SIG-M5 treated with dmso at 0.1 percent for 504 hours (cell line): ENCODE results near the gene TUT1.
A peak's percentile ranks its signal among the peaks of the same experiment; 100 is the strongest.
"Not testable (repeated sequence)": the region's sequence is repeated elsewhere in the genome, so short reads cannot be mapped to it uniquely, and the experiment has no call there.

Experiments
- DNase-seq: peaks from one replicate; lab custom pipeline; 2025; ENCODE audit not compliant: unreplicated experiment; lab: John Stamatoyannopoulos, UW

TUT1 gene

DNA sequence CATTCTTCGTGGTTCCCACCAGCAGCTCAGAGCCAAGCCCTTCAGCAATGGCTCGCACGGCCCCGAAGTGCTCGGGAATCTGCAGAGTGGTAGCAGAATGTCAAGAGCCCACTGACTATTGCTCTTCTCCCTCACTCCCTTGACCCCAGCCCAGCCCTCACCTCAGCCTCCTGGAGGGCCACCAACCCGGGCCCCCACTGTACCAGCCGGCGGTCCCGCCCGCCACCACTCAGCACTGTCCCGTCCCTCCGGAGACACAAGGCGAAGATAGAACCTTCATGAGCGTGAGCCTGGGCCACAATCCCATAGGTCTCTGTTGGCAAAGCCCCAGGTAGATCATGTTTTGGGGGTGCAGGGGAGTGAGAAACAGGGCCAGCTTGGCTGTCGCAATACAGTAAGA is 14.6 kb upstream of the TUT1 start:
- no peak for DNase-seq

DNA sequence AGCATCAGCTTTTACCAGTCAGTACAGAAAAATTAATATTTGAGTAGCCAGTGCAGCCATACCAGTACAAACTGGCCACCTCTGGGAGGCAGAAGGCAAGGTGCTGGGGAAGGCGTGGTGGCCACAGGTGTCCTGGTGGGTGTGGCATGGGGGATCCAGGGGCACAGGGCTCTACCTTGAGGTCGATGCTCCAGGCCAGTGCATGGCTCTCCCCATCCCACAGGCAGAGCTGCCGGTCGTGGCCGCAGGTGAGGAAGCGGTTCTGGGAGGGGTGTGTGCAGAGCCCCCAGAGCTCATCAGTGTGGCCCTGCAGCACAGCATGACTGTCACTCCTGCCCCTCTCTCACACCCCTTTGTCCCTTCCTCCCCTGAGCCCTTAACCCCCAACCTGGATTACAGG is 14.1 kb upstream of the TUT1 start:
- DNase-seq, result no peak

DNA sequence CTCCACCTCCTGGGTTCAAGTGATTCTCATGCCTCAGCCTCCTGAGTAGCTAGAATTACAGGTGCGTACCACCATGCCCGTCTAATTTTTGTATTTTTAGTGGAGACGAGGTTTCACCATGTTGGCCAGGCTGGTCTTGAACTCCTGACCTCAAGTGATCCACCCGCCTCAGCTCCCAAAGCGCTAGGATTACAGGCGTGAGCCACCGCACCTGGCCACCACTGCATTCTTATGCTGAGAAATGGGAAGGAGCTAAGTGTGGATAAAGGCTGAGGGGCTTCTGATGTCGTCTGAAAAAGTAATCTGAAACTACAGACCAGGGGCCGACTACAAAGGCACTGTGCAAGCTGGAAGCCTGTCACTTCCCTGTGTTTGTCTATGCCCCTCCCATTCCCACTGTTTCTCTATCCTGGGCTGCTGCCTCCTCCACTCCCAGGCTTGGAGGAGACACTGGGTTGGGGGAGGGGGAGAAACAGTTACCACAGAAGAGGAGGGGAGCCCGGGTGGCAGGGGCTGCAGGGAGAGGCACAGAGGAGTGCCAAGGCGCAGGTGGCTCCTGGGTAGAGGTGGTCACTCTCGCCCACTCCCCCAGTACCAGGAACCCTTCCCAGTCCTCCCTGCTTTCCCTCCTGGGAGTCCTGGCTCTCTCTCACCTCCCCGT is 13.3 kb upstream of the TUT1 start:
- DNase-seq, result no peak

DNA sequence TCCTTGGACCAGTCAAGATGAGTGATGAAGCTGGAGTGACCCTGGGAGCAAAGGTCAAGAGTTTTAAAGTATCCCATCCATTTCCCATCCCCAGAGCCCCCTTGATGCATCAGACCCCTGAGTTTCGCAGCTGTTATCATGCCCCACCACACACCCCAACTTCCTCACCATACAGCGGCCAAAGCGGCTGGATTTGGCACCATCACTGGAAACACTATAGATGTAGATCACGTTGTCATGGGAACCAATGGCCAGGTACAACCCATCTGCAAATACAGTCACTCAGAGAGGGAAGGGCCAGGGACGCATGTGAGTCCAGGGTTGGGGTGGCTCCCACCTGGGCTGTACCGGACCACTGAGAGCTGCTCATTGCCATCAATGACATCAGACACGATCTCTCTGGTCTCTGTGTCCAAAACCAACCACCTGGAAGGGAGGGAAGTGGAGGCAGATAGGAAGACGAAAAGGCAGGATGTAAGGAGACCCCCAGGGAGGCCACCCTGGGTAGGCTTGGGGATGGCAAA is 12.5 kb upstream of the TUT1 start:
- no peak for DNase-seq

DNA sequence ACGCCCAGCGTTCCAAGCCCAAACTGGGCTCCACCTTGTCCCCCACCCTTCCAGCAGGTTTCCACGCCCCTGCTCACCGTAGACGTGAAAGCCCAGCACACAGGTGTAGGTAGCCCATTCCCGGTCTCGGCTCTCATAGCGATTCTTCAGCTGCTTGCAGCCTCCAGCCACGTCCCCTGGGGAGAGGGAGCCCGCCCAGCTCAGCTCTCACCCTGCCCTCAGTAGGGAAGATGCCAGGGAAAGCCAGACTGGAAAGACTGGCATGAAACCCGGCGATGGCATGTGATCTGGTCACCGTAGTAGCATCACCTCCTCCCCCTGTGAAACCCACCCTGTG is 11.7 kb upstream of the TUT1 start:
- no peak for DNase-seq

DNA sequence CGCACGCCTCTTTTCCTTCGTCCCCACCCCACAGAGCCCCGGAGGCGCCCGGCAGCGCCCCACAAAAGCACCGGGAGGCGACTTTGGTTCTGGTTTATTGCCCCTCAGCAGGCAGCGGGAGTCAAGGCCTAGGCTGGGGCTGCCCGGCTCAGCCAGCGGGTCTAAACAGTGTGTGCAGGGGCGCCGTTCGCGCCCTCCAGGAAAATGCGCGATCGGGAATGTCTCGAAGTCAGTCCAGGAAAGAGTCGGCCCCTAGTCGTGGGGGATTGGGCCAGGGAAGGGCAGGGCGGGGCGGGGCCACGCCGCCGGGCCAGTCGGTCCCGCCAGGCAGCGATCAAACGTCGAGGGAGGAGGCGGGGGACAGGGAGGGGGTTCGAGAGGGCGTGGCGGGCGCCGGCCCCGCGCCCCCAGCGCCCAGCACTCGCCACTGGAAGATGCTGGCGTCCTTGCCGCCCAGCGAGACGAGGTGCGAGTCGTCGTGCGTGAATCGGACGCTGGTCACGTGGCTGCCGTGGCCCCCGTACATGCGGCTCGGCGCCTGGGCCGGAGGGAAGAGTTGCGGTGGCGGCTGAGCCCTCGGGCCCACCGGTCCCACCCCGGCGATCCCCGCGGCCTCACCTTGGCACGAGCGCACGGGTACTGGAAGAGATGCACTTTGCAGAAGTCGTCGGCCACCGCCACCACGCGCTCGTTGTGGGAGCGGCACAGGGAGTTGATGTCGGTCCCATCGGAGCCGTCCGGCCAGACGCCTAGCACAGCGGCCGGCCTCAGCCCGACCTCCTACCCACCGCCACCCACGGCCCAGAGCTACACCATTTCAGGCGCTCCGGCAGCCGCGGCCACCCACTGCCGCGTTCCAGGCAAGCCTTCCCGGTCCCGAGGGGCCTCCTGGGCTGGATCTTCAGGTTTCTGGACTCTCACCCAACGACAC is 11.1 kb upstream of the TUT1 start:
- DNase-seq, result no peak

DNA sequence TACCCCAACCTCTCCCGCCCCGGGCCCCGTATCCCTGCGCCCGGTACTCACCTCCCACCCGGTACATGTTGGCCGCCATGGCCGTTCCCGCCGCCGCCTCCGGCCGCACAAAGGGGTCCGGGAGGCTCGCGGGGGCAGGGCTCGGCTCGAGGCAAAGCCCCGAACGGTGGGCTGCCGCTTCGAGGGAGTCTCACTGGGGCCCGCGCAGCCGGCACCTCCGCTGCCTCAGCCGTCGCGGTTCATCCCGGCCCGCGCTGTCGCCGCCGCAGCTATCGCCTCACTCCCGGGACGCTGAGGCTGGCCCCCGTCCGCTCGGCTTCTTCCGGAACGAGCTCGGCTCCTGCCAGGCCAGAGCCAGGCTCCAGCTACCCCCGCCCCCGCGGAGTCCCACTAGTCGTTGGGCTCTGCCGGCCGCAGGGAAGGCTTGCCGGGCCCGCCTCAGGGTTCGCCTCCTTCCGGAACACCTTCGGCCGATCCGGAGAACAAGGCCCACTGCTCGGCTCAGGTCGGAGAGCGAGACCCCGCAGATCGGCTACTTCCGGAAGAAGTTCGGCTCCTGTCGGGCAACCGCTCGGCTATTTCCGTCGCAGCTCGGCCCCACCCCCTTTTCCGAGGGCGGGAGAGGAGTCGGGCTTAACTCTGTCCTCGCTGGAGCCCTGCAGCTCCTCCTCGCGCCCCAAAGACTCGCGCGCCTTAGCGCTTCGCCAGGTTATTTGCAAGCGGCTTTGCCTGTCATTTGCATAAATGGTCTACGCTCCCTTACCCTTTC is 10.2 kb upstream of the TUT1 start, which contains the start of gene MTA2:
MTA2 (minus strand) TSS at position 494 of the 769 bp plus-strand sequence; CDS start at position 79, 415 bp downstream.
- DNase-seq, result peak; percentile 98

DNA sequence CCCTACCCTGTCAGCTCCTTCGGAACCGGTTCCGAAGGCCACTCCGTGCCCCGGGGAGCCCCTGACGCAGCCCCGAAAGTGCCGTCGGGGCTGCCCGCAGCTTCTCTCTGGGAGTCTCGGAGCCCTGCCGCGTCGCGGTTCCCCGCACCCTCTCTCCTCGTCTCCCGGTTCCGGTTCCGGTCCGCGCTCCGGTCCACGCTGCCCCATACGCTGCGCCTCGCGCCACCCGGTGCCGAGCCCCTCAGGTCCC is 9.7 kb upstream of the TUT1 start:
- peak; percentile 10 for DNase-seq

DNA sequence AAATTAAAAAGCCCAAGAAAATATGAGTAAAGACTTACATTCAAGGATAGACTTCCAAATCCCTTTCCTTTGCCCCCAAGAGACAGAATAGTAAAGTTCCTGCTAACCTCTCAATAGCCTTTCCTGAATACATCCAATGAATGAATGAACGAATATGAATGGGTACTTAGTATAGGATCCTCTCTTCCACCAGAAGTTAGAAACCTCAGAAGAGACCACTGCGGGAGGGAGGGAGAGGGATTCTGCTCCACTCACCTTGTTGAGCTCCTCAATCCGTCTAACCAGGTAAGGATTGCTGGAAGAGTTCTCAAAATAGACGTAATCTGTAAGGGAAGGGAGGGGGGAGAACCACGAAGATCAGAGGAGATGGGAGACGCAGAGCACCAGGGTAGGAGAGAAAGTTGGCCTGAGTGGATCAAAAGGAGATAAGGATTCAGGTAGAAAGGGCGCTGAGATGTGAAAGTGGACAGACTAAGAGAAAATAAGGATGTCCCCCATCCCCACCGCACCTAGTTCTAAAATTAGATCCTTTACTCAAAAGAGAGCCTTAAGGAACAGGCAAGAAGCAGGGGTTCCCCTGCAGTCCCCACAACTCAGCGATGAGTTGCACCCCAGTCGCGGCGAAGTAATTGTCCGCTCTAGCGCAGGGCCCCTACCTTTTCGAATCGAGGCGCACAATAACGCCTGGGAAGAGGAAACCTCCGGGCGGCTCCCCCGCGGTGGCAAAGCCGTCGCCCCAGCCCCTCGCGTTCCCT is 9.2 kb upstream of the TUT1 start:
- peak; percentile 14 for DNase-seq

DNA sequence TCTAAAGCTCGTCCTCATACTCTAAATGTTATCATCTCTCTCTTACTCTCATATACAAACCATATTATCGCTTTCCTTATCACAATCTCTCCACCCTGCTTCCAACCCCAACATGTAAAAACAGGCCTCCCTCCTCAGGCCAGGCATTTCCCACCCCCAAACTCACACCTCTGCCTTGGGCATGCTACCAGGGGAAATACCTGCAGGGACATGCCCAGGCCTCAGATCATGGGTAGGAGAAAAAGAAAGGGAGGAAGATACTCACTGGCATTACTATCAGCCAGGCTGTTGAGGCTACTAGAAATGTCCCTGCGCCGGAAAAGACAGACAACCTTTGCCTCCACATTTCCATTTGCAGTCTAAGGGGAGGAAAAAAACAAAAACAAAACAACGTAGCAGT is 8.6 kb upstream of the TUT1 start:
- DNase-seq, result no peak

DNA sequence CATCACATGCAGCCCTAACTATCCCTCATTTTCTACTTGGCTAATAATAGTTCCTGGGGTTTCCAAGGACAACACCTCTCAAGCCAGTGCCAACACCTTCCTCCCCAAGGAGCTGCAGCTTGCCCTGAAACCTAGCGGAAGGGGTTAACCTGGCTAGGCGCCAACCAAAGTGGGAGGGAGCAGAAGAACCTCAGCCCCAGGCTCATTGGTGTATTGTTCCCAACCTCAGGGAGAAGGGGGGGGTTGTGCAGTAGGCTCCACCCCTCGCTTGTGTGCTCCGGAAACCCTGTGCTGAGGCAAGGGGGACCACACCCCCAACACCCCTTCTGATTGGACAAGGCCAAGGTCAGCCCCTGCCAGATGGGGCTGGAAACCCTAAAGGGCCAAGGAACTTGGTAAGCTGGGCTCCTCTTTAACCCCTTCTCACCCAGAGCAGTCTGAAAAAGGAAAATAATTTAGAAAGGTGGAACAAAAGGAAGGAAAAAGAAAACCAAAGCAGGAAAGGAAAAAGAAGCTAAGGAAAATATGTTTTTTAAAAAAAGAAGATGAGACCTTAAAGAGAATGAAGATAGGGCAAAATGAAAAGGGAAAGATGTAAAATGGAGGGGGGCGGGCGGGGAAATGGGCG is 7.9 kb upstream of the TUT1 start:
- peak; percentile 95 for DNase-seq

DNA sequence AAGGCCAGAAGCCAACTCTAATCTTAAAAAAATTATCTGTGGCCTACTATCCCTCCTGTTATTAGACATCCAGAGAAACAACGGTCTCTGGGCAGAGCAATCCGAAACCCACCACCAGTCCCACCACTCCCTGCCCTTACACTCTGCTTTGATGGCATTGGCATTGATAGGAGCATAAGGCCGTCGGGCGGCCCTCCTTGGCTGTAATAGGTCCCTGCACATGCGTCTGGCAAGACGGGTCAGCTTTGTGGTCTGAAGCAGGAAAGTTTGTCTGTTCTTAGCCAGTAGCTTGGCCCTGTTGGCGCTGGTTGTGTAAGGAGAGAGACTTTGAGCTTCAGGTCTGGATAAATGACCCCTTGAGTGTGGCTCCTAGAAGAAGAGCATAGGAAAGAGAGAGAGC is 3.8 kb upstream of the TUT1 start:
- no peak for DNase-seq

DNA sequence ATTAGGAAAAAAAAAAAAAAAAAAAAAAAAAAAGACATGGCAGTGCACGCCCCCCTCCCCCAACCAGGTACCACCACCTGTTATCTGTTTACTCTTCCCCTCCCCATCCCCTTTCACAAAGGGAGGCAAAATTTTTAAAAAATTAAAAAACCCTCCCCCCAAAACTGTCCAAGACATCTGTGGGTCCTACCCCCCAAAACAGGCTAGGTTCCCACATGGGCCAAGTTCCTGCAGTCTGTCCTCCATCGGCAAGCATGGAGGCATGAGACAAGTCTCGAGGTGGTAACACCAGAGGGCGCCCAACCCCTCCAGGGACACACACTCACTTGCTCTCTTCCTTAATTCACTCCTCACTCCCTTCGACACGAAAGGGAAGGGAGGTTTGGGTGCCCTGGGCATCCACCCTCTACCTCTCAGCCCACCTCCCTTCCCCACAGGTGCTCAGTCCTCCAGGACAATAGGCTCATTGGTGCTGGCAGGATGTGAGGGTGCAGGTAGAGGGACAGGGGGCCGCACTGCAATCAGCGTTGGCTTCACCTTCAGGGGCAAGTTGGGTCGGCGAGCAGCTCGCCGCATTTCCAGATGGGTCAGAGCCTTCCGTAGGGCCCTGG is 2.2 kb upstream of the TUT1 start:
- peak; percentile 81 for DNase-seq

DNA sequence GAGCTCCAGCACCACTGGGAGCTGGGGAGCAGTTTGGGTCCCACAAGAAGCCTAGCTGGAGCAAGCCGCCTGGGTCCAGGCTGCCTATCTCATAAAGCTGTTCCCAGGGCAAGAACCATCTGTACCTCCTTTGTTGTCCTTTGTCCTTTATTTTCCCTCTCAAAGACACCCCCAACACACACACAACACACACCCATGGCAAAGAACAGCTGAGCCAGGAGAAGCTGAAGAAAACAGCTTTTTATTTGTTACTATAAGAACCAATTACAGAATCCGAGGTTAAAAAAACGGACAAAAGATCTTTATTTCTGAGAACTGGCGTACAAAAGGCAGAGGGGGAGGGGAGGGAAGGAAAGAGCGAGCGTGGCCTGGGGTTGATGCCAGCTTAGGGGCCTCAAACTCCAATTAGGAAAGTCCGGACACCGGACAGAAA is 1.7 kb upstream of the TUT1 start:
- DNase-seq, result no peak

DNA sequence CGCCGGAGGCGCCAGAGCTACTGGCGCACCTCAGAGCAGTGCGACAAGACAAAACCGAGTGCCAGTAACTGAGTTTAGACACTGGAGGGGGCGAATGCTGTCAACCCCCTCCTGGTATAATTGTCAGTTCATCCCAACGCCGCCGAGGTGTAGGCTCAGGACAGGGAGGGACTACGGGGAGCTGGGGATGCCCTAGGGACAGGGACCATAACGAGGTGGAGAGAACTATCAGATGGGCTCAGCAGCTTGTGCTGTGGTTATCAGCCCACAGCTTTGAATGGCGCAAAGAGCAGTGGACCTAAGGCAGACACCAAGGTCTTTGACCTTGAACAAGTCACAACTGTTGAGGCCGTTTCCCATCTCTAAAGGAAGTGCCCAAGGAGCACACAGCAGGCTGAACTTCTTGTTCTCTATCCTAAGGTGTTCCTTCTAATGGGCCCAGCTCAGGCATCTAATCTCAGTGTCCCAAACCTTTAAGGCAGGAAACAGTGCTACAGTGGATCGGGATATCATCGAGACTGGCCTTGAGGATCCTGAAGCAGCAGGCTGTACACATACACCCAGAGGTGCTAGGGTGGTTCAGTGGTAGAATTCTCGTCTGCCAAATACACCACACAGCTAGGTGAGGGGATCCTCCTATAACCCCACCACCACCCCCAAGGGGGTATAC is 958 bp upstream of the TUT1 start:
- DNase-seq, result no peak

DNA sequence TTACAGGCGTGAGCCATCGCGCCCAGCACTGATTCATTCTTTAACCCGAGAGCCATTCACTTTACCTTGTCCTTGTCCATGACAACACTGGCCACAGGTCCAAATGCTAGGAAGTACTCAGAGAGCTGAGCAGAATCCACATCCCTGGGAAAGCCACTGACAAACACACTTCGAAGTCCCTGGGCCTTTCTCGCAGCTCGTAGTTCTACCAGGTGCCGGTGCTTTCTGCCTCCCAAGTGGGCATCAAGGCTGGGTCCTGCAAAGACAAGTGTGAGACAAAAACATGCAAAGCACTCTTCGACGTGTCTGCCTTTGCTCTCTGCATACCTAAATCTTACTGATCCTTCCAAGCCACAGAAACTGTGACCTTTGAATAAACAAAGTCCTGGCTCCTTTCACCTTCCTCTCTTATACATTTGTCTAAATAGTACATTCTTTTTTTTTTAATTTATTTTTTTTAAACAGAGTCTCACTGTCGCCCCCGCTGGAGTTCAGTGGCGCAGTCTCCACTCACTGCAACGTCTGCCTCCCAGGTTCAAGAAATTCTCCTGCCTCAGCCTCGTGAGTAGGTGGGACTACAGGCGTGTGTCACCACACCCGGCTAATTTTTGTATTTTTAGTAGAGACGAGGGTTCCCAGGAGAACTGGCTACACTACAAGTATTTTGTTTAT is 2.2 kb downstream of the TUT1 start:
- no peak for DNase-seq

DNA sequence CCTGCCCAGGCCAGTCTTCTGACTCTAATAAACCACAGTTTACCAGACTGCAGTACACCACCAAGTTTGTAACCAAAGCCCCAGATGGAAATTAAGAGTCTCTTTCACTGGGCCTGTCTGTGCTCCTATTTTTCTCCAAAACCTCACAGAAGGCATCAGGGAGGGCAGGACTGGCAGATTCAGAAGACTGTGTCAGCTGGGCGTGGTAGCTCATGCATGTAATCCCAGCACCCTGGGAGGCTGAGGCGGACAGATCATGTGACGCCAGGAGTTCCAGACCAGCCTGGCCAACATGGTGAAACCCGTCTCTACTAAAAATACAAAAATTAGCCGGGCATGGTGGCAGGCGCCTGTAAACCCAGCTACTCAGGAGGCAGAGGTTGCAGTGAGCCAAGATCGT is 6.0 kb downstream of the TUT1 start:
- not testable (repeated sequence) for DNase-seq

DNA sequence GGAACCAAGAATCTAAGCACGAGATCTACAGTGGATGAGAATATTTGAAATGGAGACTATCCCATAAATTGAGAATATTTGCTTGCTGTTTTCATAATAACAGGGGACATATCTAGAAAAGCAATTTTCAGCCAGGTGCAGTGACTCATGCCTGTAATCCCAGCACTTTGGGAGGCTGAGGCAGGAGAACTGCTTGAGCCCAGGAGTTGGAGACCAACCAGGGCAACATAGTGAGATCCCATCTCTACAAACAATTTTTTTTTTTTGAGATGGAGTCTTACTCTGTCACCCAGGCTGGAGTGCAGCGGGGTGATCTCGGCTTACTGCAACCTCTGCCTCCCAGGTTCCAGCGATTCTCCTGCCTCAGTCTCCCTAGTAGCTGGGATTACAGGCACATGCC is 9.6 kb downstream of the TUT1 start:
- DNase-seq, result not testable (repeated sequence)
